GM12878 (cell line): ENCODE results near the gene NDUFB7. TPM values are rescaled to one million over a fixed set of nuclear protein-coding genes. Genes with fewer than 3 reads are reported as not detected.

Experiments used
- ATAC-seq: fragments of 200-7000 bp; cut with Tn5 transposase; 3 replicates; pipeline ENCODE4 v1.9.1; 2020; ENCODE audit warnings: mild to moderate bottlenecking, moderate library complexity
- BruUV-seq: library from RNA; stranded (reverse); fragments of 400-500 nt; replicated peaks from 2 replicates; lab custom pipeline; 2021; lab: Mats Ljungman, UMichigan
- CTCF ChIA-PET: fragments of 300-600 bp; sonication (Branson Sonifier 250); formaldehyde crosslinking; extraction: SDS; loops from one replicate; lab custom pipeline; 2021; ENCODE audit warnings: inconsistent platforms; lab: Yijun Ruan, JAX
- POLR2A ChIA-PET: fragments of 350-600 bp; formaldehyde crosslinking; extraction: SDS; loops from one replicate; lab custom pipeline; 2021; ENCODE audit warnings: inconsistent platforms; lab: Charles Lee
- RAD21 ChIA-PET: fragments of 300-600 bp; sonication (Branson Sonifier 250); formaldehyde crosslinking; loops from one replicate; lab custom pipeline; 2023; ENCODE audit warnings: antibody characterized with exemption; ENCODE audit not compliant: unreplicated experiment; lab: Charles Lee
- SMC1A ChIA-PET: fragments of 300-600 bp; sonication (Branson Sonifier 250); formaldehyde crosslinking; loops from one replicate; lab custom pipeline; 2023; ENCODE audit not compliant: unreplicated experiment, uncharacterized antibody; lab: Charles Lee
- DNase-seq: peaks from one replicate; pipeline ENCODE4 v3.0.0-alpha.2; 2011; ENCODE audit warnings: low read depth, low spot score
- FAIRE-seq: peaks from 3 replicates; lab custom pipeline; 2011; peaks lifted over from hg19 to GRCh38; lab: Jason Lieb, UNC
- H2AFZ ChIP-seq: 2 replicates; pipeline ENCODE4 v1.6.0; 2011; ENCODE audit warnings: low read depth, low read length, control low read depth; ENCODE audit not compliant: control insufficient read depth
- H3K27ac ChIP-seq: 2 replicates; pipeline ENCODE4 v1.5.1; 2011; ENCODE audit warnings: control low read depth; ENCODE audit not compliant: control insufficient read depth, insufficient read depth
- H3K27me3 ChIP-seq, 2 experiments: replicated peaks in 1 of 2; 2 replicates each; pipeline versions ENCODE4 v1.6.0 to v1.6.1; 2011; ENCODE audit warnings: low read length in 1 of 2; ENCODE audit not compliant: control insufficient read depth in 2 of 2, insufficient read depth in 2 of 2
- H3K36me3 ChIP-seq, 2 experiments: 2 replicates each; pipeline ENCODE4 v1.5.1; 2011; ENCODE audit warnings: low read length in 1 of 2; ENCODE audit not compliant: control insufficient read depth in 2 of 2, insufficient read depth in 2 of 2
- H3K4me1 ChIP-seq: 2 replicates; pipeline ENCODE4 v1.6.1; 2011; ENCODE audit warnings: mild to moderate bottlenecking, low read length, moderate library complexity, mixed read lengths; ENCODE audit not compliant: control insufficient read depth, insufficient read depth
- H3K4me2 ChIP-seq: 2 replicates; pipeline ENCODE4 v1.6.0; 2011; ENCODE audit warnings: control low read depth; ENCODE audit not compliant: control insufficient read depth, insufficient read depth
- H3K4me3 ChIP-seq: fragments of 200-600 bp; sonication (generic); 2 replicates; pipeline ENCODE4 v1.5.1; 2016
- H3K79me2 ChIP-seq: 2 replicates; pipeline ENCODE4 v1.6.0; 2011; ENCODE audit warnings: low read length; ENCODE audit not compliant: control insufficient read depth, insufficient read depth
- H3K9ac ChIP-seq: 2 replicates; pipeline ENCODE4 v1.8.0; 2011; ENCODE audit warnings: low read length, control low read depth, mixed read lengths; ENCODE audit not compliant: control insufficient read depth, insufficient read depth
- H3K9me3 ChIP-seq: replicated peaks from 3 replicates; pipeline ENCODE4 v1.5.1; 2011; ENCODE audit warnings: mild to moderate bottlenecking, low read length; ENCODE audit not compliant: control insufficient read depth, insufficient read depth
- H4K20me1 ChIP-seq: 2 replicates; pipeline ENCODE4 v1.6.0; 2011; ENCODE audit not compliant: control insufficient read depth, insufficient read depth
- ASH2L ChIP-seq: fragments of 300-600, 200-600 bp; sonication (generic); IDR thresholded peaks from 2 replicates; pipeline ENCODE4 v1.6.1; 2017; ENCODE audit warnings: low read depth, mild to moderate bottlenecking, borderline replicate concordance
- FOXK2 ChIP-seq: fragments of 450-650 bp; IDR thresholded peaks from 2 replicates; pipeline ENCODE4 v1.6.1; 2017; ENCODE audit warnings: mild to moderate bottlenecking, moderate library complexity
- MXI1 ChIP-seq: fragments of 150-350 bp; IDR thresholded peaks from 2 replicates; pipeline ENCODE4 v1.6.1; 2011; ENCODE audit warnings: low read depth, mild to moderate bottlenecking, inconsistent platforms, low read length, improper control_type of control experiment
- NBN ChIP-seq: fragments of 450-650 bp; IDR thresholded peaks from 2 replicates; pipeline ENCODE4 v1.6.1; 2016
- RFX5 ChIP-seq: IDR thresholded peaks from 2 replicates; pipeline ENCODE4 v1.6.1; 2011; ENCODE audit warnings: low read depth, low read length, improper control_type of control experiment
- TCF12 ChIP-seq: IDR thresholded peaks from 2 replicates; pipeline ENCODE4 v1.6.1; 2011; ENCODE audit warnings: low read depth, mild to moderate bottlenecking, low read length
- TCF3 ChIP-seq: IDR thresholded peaks from 2 replicates; pipeline ENCODE4 v1.6.1; 2012; ENCODE audit warnings: low read depth, mild to moderate bottlenecking, low read length, borderline replicate concordance; ENCODE audit not compliant: insufficient read depth
- WGBS: methylation state at CpG from one replicate; pipeline ENCODE4 v1.1.6; 2016; ENCODE audit warnings: low lambda C conversion rate; ENCODE audit not compliant: insufficient replicate concordance, insufficient coverage; ENCODE audit errors: missing lambda C conversion rate; 5-methylcytosine and 5-hydroxymethylcytosine counted together
- in situ Hi-C: fragments of 300-500 bp; cut with MboI; formaldehyde crosslinking; loops from 9 replicates; pipeline ENCODE4 v1.14.3; 2018; ENCODE audit warnings: mixed read lengths
- intact Hi-C: fragments of 100-400 bp; cut with micrococcal nuclease; formaldehyde crosslinking; loops from one replicate; pipeline ENCODE4 v1.14.2; 2022; ENCODE audit not compliant: unreplicated experiment
- polyA plus RNA-seq, 11 experiments: library from polyadenylated mRNA; depleted of rRNA in 4 of 11; unstranded in 6 of 11; stranded (reverse) in 5 of 11; fragments of >200 nt; fragmentation: Nextera tagmentation in 4 of 11; fragmentation: Illumina TruSeq in 1 of 11; extraction: Ambion mirVana in 4 of 11; extraction: Trizol in 1 of 11; gene quantifications; 1 replicate in 1 of 11; 2 replicates in 10 of 11; pipeline versions ENCODE4 v1.2.1 to v1.2.3, GENCODE V29; 2011 to 2016; ENCODE audit warnings: inconsistent platforms in 2 of 11, missing spikeins in 2 of 11, low read depth in 1 of 11
- total RNA-seq, 4 experiments: library from RNA; depleted of rRNA in 3 of 4; stranded (reverse); fragments of >200 nt in 3 of 4; fragmentation: Illumina TruSeq in 1 of 4; extraction: Trizol in 1 of 4; gene quantifications; 2 replicates each; pipeline versions ENCODE4 v1.2.1 to v1.2.3, GENCODE V29; 2013 to 2021
- TF ChIP-seq, protein P1 (sequence below): fragments of 150-350 bp; IDR thresholded peaks from 2 replicates; pipeline ENCODE4 v1.6.1; 2014; ENCODE audit warnings: mild to moderate bottlenecking, low read depth, low read length

NDUFB7 gene
- total and polyA plus RNA-seq, 10 of the 15 experiments (the other 5 are each of a cell fraction or from before 2014, with no cell fraction given), result 14.6 to 480 (median 182) TPM

DNA sequence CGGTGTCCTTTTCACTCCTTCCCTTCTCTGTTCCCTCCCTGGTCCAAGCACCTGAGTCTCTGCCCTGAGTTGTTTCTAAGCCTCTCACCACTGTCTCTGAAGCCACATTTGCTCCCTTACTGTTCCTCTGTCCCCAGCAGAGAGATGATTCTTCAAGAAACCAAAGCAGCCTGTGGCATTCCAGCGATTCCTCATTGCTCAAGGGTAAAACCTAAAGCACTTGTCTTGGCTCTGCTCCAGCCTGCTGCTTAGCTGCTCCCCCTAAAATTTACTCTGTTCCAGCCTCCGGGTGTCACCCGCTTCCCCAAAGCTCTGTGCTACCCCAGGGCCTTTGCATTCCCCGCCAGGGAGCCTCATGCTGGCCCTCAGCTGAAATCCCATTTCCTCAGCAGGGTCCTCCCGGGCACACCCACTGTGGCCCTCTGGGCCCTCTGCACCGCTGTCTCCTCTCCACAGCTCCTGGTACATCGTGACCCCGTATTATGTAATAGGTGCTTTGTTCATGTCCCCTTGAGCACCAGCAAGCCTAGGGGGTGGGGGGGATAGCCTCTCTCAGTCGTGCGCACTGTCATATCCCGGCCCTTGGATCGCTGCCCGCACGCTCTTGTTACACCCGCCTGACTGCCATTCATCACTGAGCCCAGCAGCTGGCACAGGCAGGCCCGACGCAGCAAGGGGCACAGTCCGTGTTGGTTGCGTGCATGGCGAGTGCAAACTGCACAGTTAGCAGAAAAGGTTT, 26.7 kb downstream of the NDUFB7 start:
- TF ChIP-seq TCF12 (no peak), TCF3 (no peak), RFX5 (no peak), MXI1 (no peak), ASH2L (no peak), FOXK2 (no peak), NBN (no peak)
- TF ChIP-seq, protein P1, sequence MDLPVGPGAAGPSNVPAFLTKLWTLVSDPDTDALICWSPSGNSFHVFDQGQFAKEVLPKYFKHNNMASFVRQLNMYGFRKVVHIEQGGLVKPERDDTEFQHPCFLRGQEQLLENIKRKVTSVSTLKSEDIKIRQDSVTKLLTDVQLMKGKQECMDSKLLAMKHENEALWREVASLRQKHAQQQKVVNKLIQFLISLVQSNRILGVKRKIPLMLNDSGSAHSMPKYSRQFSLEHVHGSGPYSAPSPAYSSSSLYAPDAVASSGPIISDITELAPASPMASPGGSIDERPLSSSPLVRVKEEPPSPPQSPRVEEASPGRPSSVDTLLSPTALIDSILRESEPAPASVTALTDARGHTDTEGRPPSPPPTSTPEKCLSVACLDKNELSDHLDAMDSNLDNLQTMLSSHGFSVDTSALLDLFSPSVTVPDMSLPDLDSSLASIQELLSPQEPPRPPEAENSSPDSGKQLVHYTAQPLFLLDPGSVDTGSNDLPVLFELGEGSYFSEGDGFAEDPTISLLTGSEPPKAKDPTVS, result no peak
- ChIA-PET RAD21 (no interaction called here), POLR2A (interaction anchor here (0.7 to 1.4 kb wide), 2 partner anchors 27 to 469 kb away, joined by 4 read pairs; partner anchors contain the start of gene DNAJB1), CTCF (interaction anchor here (0.6 kb wide), 1 partner anchor 11 kb away, joined by 4 read pairs; no protein-coding TSS in a partner anchor), SMC1A (no interaction called here)
- no peaks in the 10 kb centered on the region for H3K27me3 ChIP-seq
- H3K36me3 ChIP-seq, result no peaks in the 10 kb centered on the region; a peak in 4 of 4 replicates
- H3K27ac ChIP-seq, result no peak overlapping the region
- no peak overlapping the region for H3K9ac ChIP-seq
- no peak overlapping the region for H3K4me2 ChIP-seq
- H3K9me3 ChIP-seq, result no peaks in the 10 kb centered on the region
- H3K4me1 ChIP-seq, result peaks cover under 1% of the 10 kb centered on the region; the same call in 1 of the 2 replicates
- H4K20me1 ChIP-seq, result no peaks in the 10 kb centered on the region
- DNase-seq (no peak), FAIRE-seq (no peak), ATAC-seq (no peak)
- no peak overlapping the region for H3K4me3 ChIP-seq
- intact Hi-C loops, result no loop called here
- in situ Hi-C loops, result no loop called here
- 97% methylated on average over 21 of the region's 21 CpGs for WGBS
- H2AFZ ChIP-seq, result no peak overlapping the region
- BruUV-seq, result no TSS peak
- no peaks in the 10 kb centered on the region; the same call in none of the 2 replicates for H3K79me2 ChIP-seq
